ENCODE measurements around the gene PTP4A2.
"Not testable (repeated sequence)": the region's sequence is repeated elsewhere in the genome, so short reads cannot be mapped to it uniquely, and the experiment has no call there.

The PTP4A2 gene

DNA sequence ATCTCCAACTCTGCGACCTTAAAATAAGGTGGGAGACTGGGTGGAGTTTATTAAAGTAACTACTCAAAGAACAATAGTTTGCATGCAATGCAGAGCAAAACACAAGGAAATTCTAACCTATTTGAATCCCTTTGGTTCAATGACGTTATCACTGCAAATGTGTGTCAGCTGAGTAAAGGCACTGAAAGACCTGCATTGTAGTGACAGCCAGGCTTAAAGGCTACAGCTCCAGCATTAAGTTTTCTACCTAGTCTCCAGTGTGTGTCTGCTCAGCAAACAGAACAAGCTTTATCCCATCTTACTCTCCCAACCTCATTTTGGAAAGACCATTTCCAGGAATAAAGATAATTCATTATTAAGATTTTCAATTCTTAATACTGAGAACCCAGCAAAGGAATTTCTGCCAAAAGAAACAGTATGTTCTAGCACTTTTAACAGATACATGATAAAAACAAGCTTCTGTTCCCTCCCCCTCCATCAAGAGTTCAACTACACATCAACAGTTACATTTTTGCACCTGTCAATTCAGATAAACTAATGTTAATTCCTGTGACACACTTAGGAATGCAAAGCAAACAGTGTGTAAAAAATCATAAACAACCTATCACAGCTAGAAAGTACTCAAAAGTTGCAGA is 14.2 kb downstream of the PTP4A2 start:
- DNase-seq = no peak

GRCh38 chr1:31920956-31921355 is 17.2 kb downstream of the PTP4A2 start:
- no peak for DNase-seq

DNA sequence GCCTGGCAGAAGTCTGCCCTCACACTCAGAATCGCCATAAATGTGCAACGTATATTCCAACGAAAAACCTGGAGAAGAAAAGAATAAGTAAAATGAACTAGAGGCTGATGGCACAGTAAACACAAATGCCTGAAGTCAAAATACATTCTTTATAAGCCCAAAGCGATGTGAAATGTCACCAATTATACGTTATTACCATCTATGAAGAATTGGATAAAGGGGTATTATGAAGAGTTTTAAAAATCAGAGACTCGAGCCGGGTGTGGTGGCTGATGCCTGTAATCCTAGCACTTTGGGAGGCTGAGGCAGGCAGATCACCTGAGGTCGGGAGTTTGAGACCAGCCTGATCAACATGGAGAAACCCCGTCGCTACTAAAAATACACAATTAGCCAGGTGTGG is 18.6 kb downstream of the PTP4A2 start:
- no peak for DNase-seq

- no peak for DNase-seq
Measured at GRCh38 chr1:31915438-31915837, 22.7 kb downstream of the PTP4A2 start.

DNA sequence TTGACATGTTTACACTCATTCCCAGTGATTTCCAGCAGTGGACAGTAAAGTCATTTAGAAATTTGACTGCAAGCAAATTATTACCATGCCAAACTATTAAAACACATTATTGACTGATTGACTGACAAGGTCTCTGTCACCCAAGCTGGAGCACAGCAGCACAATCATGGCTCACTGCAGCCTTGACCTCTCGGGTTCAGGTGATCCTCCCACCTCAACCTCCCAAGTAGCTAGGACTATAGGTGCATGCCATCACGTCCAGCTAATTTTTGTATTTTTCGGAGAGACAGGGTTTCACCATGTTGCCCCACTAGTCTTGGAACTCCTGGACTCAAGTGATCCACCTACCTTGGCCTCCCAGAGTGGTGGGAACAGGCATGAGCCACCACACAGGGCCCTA is 24.2 kb downstream of the PTP4A2 start:
- DNase-seq = no peak

GRCh38 chr1:31912839-31913239 is 25.3 kb downstream of the PTP4A2 start:
- no peak for DNase-seq

DNA sequence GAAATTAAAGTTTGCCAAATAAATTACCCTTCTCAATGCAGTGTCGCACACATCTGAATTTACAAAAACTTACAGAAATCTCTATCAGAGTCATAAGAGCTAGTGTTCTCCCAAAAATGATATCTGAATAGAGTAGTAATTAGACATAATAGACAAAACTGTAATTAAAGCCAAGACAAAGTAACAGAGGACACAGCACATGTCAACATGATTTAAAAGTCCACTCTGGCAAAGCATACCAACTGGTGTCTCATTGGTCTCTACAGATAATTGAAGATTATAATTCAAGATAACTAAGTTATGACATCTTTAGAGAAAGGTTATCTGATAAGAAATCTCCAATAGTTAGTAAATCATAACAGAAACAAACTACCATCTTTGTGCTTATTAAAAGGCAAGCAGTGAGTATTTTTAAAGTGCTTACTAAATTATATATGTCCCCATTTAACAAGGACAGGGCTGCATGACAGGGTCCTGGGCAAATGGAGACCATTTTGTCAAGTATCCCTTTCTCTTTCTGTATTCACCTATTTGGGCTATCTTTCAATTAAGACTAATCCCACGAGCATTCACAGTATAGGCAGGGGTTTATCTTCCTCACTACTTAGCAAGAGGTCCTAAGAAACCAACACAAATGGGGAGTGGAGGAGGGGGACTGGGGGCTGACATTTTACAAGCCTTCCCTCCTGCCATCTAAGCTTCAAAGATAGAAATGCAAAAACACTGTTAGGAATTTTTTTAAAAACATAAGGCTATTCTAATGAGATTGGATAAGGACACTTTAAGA is 26.0 kb downstream of the PTP4A2 start:
- DNase-seq = no peak

GRCh38 chr1:31910933-31911332 is 27.2 kb downstream of the PTP4A2 start:
- DNase-seq = no peak

- DNase-seq = no peak
Measured at GRCh38 chr1:31909691-31910090, 28.5 kb downstream of the PTP4A2 start.

- no peak for DNase-seq
Measured at GRCh38 chr1:31906557-31906956, 31.6 kb downstream of the PTP4A2 start.

DNA sequence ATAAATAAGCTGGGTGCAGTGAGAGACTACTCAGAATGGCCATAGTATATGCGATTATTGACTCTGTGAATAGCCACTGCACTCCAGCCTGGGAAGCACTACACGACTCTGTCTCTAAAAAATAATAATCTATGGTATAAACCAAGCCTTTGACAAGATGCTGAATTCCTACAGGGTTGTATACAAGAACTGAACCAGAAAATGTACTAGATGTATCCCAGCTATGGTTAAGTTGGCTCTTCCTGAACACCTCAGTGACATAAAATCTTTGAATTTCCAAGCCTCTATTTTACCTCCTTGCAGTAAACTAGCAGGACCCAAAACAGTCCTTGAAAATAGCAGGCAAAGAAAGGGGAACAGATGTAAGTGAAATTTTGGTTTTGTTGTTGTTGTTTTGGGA is 32.5 kb downstream of the PTP4A2 start:
- DNase-seq = no peak

DNA sequence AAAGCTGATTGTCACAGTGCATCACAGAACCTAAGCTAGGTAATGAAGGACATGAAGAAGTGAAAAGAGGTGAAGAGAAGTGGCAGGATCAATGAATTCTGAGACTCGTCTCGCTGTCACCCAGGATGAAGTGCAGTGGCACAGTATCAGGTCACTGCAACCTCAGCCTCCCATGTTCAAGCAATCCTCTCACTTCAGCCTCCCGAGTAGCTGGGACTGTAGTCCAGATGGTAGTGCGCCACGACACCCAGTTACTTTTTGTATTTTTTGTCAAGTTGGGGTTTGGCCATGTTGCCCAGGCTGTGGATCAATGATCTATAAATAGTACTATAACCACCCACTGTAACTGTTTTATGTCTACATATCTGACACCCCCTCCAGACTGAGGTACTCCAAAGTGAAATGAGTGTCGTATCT is 33.1 kb downstream of the PTP4A2 start:
- DNase-seq = no peak

- DNase-seq = no peak
Measured at GRCh38 chr1:31904339-31905092, 33.7 kb downstream of the PTP4A2 start.

GRCh38 chr1:31902510-31902860 is 35.7 kb downstream of the PTP4A2 start:
- no peak for DNase-seq

DNA sequence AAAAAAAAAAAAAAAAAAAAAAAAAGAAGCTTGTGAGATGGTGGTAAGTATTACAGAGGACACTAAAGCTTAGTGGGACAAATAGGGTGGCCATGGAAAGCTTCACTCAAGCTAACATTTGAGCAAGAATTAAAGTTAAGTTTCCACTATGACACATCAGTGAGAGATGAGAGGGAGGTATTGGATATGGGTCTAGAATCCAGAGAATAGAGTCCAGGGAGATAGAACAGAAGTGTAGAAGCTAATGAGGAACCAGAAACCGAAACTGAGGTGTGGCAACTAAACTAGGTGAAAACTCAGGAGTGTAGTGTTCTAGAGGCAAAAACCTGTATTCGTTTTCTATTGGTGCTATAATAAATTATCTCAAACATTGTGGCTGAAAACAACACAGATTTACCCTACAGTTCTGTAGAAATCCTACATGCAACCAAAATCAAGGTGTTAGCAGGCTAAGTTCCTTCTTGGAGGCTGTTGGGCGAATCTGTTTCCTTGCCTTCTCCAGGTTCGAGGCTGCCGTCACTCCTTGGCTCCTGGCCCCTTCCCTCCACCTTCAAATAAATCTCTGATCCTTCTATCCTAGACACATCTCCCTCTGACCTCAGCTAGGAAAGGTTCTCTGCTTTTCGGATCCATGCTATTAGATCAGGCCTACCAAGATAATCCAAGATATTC is 36.2 kb downstream of the PTP4A2 start:
- DNase-seq = no peak

GRCh38 chr1:31900790-31901189 is 37.4 kb downstream of the PTP4A2 start:
- no peak for DNase-seq

GRCh38 chr1:31897526-31898100 is 40.6 kb downstream of the PTP4A2 start:
- DNase-seq = no peak

DNA sequence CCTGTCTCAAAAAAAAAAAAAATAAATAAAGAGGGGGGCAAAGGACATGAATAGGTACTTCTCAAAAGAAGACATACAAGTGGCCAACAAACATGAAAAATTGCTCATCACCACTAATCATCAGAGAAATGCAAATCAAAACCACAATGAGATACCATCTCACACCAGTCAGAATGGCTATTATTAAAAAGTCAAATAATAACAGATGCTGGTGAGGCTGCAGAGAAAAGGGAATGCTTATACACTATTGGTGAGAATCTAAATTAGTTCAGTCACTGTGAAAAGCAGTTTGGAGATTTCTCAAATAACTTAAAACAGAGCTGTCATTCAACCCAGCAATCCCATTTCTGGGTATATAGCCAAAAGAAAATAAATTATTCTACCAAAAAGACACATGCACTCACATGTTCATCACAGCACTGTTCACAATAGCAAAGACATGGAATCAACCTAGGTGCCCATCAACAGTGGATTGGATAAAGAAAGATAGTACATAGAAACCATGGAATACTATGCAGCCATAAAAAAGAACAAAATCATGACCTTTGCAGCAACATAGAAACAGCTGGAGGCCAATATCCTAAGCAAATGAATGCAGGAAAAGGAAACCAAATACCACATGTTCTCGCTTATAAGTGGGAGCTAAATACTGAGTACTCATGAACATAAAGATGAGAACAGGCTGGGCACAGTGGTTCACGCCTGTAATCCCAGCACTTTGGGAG is 42.5 kb downstream of the PTP4A2 start:
- DNase-seq = not testable (repeated sequence)

GRCh38 chr1:31891280-31891679 is 46.9 kb downstream of the PTP4A2 start:
- DNase-seq = peak; percentile 38

DNA sequence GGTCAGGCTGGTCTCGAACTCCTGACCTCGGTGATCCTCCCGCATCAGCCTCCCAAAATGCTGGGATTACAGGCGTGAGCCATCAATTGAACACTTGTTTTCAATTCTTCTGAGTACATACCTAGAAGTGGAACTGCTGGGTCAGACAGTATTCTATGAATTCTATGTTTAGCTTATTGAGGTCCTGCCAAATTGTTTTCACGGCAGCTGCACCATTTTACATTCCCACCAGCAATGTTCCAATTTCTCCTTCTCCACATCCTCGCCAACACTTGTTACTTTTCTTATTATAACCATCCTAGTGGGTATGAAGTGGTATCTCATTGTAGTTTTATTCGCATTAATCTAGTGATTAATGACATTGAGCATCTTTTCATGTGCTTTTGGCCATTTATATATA is 49.9 kb downstream of the PTP4A2 start:
- DNase-seq = no peak

- DNase-seq = no peak
Measured at GRCh38 chr1:31886866-31887265, 51.3 kb downstream of the PTP4A2 start.

DNA sequence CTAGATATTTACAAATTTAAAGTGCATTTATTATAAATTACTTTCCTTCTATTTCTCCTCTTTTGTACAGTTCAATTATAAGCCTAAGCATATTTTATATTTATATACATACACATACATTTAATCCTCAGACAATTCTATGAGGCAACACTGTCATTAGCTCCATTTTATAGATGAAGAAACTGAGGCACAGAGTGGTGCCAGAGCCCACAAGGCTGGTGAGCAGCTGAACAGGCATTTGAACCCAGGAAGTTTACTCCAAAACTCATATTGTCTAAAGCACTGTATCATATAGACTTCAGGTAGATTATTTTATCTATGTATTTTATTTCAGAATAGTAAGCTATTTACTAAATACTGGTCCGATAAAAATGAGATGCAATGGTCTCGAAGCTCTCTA is 52.3 kb downstream of the PTP4A2 start:
- DNase-seq = no peak

All from stimulated activated naive CD4-positive, alpha-beta T cell treated with Interleukin-2 at 50 U/mL for 16 hours (primary cell).